ENCODE data around the gene MUC16. TPM values are rescaled to one million over a fixed set of nuclear protein-coding genes. Genes with fewer than 3 reads are reported as not detected.

The MUC16 gene
- total RNA-seq, 1 donor from 2014 or later = under 0.01 TPM

DNA sequence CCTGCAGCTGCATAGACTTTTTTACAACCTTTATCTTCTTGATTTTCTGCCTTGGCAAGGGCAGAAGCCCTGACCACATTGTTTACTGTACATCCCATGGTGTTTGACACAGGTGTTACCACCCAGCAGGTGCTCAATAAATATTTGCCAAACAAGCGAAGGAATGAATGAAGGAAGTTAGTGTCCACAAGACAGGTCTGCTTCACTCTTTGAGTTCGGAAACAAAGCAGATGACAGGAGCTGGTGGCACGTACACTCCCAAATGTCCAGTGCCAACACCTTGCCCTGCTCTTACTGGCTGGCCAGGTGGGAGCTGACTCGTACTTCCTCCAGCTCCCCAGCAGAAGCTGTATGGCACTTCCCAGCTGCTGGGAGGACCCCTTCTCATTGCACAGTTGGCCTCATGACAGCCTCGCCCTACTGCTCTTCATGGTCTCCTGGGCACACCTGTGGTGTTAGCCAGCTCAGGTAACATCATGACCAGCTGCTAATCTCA, 22.0 kb upstream of the MUC16 start:
- intact Hi-C loops (cut with DNase I) = no loop called here
- Histone ChIP-seq H3K27ac (no peak overlapping the region), H3K4me1 (no peaks in the 10 kb centered on the region), H3K36me3 (no peaks in the 10 kb centered on the region), H3K9me3 (no peaks in the 10 kb centered on the region), H3K4me3 (no peak overlapping the region), H3K27me3 (no peaks in the 10 kb centered on the region)
- DNase-seq (ENCODE audit: extremely low spot score in 2 of 2) = no peak
- no peak for TF ChIP-seq POLR2AphosphoS5 (IDR thresholded peaks at IDR 0.05; ENCODE audit: insufficient read depth in 1 of 2, low read depth in 1 of 2)
- no peak for TF ChIP-seq CTCF (IDR thresholded peaks at IDR 0.05)
- no peak for TF ChIP-seq POLR2A (IDR thresholded peaks at IDR 0.05)

GRCh38 chr19:9018163-9018875, 8.1 kb upstream of the MUC16 start:
- TF ChIP-seq POLR2AphosphoS5 (IDR thresholded peaks at IDR 0.05; ENCODE audit: insufficient read depth in 1 of 2, low read depth in 1 of 2) (no peak), POLR2A (IDR thresholded peaks at IDR 0.05) (no peak), CTCF (IDR thresholded peaks at IDR 0.05) (no peak)
- Histone ChIP-seq H3K9me3 (no peaks in the 10 kb centered on the region), H3K36me3 (no peaks in the 10 kb centered on the region), H3K4me3 (no peak overlapping the region), H3K27ac (no peak overlapping the region), H3K27me3 (no peaks in the 10 kb centered on the region), H3K4me1 (no peaks in the 10 kb centered on the region)
- intact Hi-C loops (cut with DNase I) = no loop called here
- DNase-seq (ENCODE audit: extremely low spot score in 2 of 2) = no peak

- intact Hi-C loops (cut with DNase I) = no loop called here
- Histone ChIP-seq H3K27ac (no peak overlapping the region), H3K4me1 (no peaks in the 10 kb centered on the region), H3K27me3 (no peaks in the 10 kb centered on the region), H3K9me3 (no peaks in the 10 kb centered on the region), H3K36me3 (no peaks in the 10 kb centered on the region), H3K4me3 (no peak overlapping the region)
- no peak for DNase-seq (ENCODE audit: extremely low spot score in 2 of 2)
- no peak for TF ChIP-seq POLR2A (IDR thresholded peaks at IDR 0.05)
- no peak for TF ChIP-seq POLR2AphosphoS5 (IDR thresholded peaks at IDR 0.05; ENCODE audit: insufficient read depth in 1 of 2, low read depth in 1 of 2)
Measured at GRCh38 chr19:9014803-9015202, 4.6 kb upstream of the MUC16 start.

DNA sequence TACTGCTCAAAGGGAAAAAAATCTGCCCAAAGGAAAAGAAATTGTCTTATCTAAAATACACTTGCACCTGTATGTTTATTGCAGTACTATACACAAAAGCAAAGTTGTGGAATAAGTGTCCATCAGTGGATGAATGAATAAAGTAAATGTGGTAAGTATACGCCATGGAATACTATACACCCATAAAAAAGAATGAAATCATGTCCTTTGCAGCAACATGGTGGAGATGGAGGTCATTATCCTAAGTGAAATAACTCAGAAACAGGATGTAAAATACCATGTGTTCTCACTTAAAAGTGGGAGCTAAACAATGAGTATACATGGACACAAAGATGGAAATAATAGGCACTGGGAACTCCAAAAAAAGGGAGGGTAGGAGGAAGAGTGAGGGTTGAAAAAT, 3.8 kb upstream of the MUC16 start:
- Histone ChIP-seq H3K4me3 (no peak overlapping the region), H3K9me3 (no peaks in the 10 kb centered on the region), H3K27ac (no peak overlapping the region), H3K27me3 (no peaks in the 10 kb centered on the region), H3K36me3 (no peaks in the 10 kb centered on the region), H3K4me1 (no peaks in the 10 kb centered on the region)
- TF ChIP-seq POLR2AphosphoS5 (IDR thresholded peaks at IDR 0.05; ENCODE audit: insufficient read depth in 1 of 2, low read depth in 1 of 2) (no peak), CTCF (IDR thresholded peaks at IDR 0.05) (no peak), POLR2A (IDR thresholded peaks at IDR 0.05) (no peak)
- no peak for DNase-seq (ENCODE audit: extremely low spot score in 2 of 2)
- intact Hi-C loops (cut with DNase I) = no loop called here

DNA sequence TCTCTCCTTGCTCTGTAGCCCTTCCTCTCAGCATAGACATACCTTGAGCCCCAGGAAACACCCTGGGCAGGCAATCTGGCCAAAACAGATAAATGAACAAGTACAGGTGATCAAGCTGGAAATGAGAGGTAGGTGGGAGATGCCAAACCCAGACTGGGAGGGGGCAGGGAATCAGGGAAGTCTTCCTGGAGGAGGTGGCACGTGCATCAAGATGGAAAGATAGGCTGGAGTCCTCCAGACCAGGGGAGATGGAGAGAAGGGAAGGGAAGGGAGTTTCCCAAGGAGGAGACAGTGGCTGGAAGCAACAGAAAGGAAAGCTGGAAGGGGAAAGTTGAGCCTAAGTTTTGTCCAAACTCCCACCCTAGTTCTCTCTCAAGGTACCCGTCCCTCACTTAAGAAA, 1.7 kb upstream of the MUC16 start:
- Histone ChIP-seq H3K9me3 (no peaks in the 10 kb centered on the region), H3K4me3 (no peak overlapping the region), H3K27me3 (no peaks in the 10 kb centered on the region), H3K27ac (no peak overlapping the region), H3K4me1 (no peaks in the 10 kb centered on the region), H3K36me3 (no peaks in the 10 kb centered on the region)
- no peak for DNase-seq (ENCODE audit: extremely low spot score in 2 of 2)
- TF ChIP-seq CTCF (IDR thresholded peaks at IDR 0.05) = no peak
- TF ChIP-seq POLR2AphosphoS5 (IDR thresholded peaks at IDR 0.05; ENCODE audit: insufficient read depth in 1 of 2, low read depth in 1 of 2) = no peak
- TF ChIP-seq POLR2A (IDR thresholded peaks at IDR 0.05) = no peak
- intact Hi-C loops (cut with DNase I) = no loop called here
